K562 (cell line): ENCODE results near the gene CLIC1. TPM values are rescaled to one million over a fixed set of nuclear protein-coding genes. Genes with fewer than 3 reads are reported as not detected.

Experiments used
- ARID3B ChIP-seq: fragments of 250-450 bp; sonication (Bioruptor Pico); IDR thresholded peaks from 2 replicates; pipeline ENCODE4 v1.4.0; 2020; ENCODE audit warnings: borderline replicate concordance
- DIDO1 ChIP-seq: fragments of 450-650 bp; IDR thresholded peaks from 2 replicates; pipeline ENCODE4 v1.6.1; 2016; ENCODE audit warnings: low read depth, missing biosample characterization, missing genetic modification characterization
- FOXP1 ChIP-seq: sonication (generic); formaldehyde crosslinking; IDR thresholded peaks from 2 replicates; pipeline ENCODE4 v1.8.0; 2022; ENCODE audit warnings: mild to moderate bottlenecking, missing genetic modification reagents
- FOXP4 ChIP-seq: sonication (generic); formaldehyde crosslinking; IDR thresholded peaks from 2 replicates; pipeline ENCODE4 v1.8.0; 2022; ENCODE audit warnings: mild to moderate bottlenecking, missing genetic modification reagents, borderline replicate concordance
- FUS ChIP-seq: fragments of 200-400 bp; formaldehyde crosslinking; optimal IDR thresholded peaks from 2 replicates; pipeline ENCODE3; 2017; ENCODE audit warnings: low read depth, low read length
- MYNN ChIP-seq, 2 experiments: sonication (generic); formaldehyde crosslinking in 1 of 2; IDR thresholded peaks; 2 replicates each; pipeline versions ENCODE4 v1.5.0 to v1.6.1; 2016 to 2020; ENCODE audit warnings: antibody characterized with exemption in 1 of 2, missing genetic modification reagents in 1 of 2
- NFE2 ChIP-seq: IDR thresholded peaks from 2 replicates; pipeline ENCODE4 v1.6.1; 2014; ENCODE audit warnings: antibody characterized with exemption, low read depth
- NFXL1 ChIP-seq: fragments of 450-650 bp; formaldehyde crosslinking; IDR thresholded peaks from 2 replicates; pipeline ENCODE4 v1.4.0; 2021; ENCODE audit warnings: mild to moderate bottlenecking
- OTX1 ChIP-seq: fragments of 450-650 bp; formaldehyde crosslinking; IDR thresholded peaks from 2 replicates; pipeline ENCODE4 v1.4.0; 2022; ENCODE audit warnings: mild to moderate bottlenecking
- POLR2H ChIP-seq: IDR thresholded peaks from 2 replicates; pipeline ENCODE4 v1.6.1; 2016; ENCODE audit warnings: missing genetic modification characterization, low read depth, mild to moderate bottlenecking, control low read depth, missing compliant biosample characterization, moderate library complexity
- SAFB2 ChIP-seq: fragments of 200-400 bp; formaldehyde crosslinking; IDR thresholded peaks from 2 replicates; pipeline ENCODE4 v1.6.1; 2018; ENCODE audit warnings: borderline replicate concordance, low read length, low read depth, moderate library complexity; ENCODE audit not compliant: severe bottlenecking
- SMARCA4 ChIP-seq: fragments of 450-650 bp; IDR thresholded peaks from 2 replicates; pipeline ENCODE4 v1.6.1; 2016
- SMARCE1 ChIP-seq: fragments of 450-650 bp; IDR thresholded peaks from 2 replicates; pipeline ENCODE4 v1.7.1; 2016; ENCODE audit warnings: mild to moderate bottlenecking
- SUPT5H ChIP-seq: fragments of 450-650 bp; IDR thresholded peaks from 2 replicates; pipeline ENCODE4 v1.6.1; 2016
- TRIM24 ChIP-seq, 2 experiments: fragments of 450-650 bp; IDR thresholded peaks; 2 replicates each; pipeline ENCODE4 v1.6.1; 2016
- ZBTB33 ChIP-seq: sonication (generic); formaldehyde crosslinking; IDR thresholded peaks from 2 replicates; pipeline ENCODE4 v1.8.1; 2023; ENCODE audit warnings: mild to moderate bottlenecking, missing genetic modification reagents
- ZNF24 ChIP-seq: fragments of 450-650 bp; IDR thresholded peaks from 2 replicates; pipeline ENCODE4 v1.6.1; 2016
- ZNF583 ChIP-seq: fragments of 250-450 bp; sonication (Bioruptor Pico); IDR thresholded peaks from 2 replicates; pipeline ENCODE4 v1.4.0; 2020
- ZNF592 ChIP-seq: fragments of 450-650 bp; IDR thresholded peaks from 2 replicates; pipeline ENCODE4 v1.6.1; 2017; ENCODE audit warnings: antibody characterized with exemption, mild to moderate bottlenecking
- polyA plus RNA-seq, 8 experiments: library from polyadenylated mRNA; depleted of rRNA in 4 of 8; stranded (reverse) in 5 of 8; unstranded in 3 of 8; fragments of >200 nt; fragmentation: Nextera tagmentation in 2 of 8; fragmentation: Illumina TruSeq in 1 of 8; extraction: Ambion mirVana in 2 of 8; extraction: Trizol in 1 of 8; gene quantifications; 2 replicates each; pipeline versions ENCODE4 v1.2.1 to v1.2.3, GENCODE V29; 2011 to 2014; ENCODE audit warnings: inconsistent platforms in 1 of 8, missing spikeins in 1 of 8
- total RNA-seq, 7 experiments: library from RNA; depleted of rRNA in 6 of 7; stranded (reverse); fragments of >200 nt in 6 of 7; fragmentation: Illumina TruSeq in 2 of 7; extraction: Trizol in 2 of 7; gene quantifications; 2 replicates each; pipeline versions ENCODE4 v1.2.1 to v1.2.3, GENCODE V29; 2011 to 2021; ENCODE audit warnings: low replicate concordance in 1 of 7

Gene CLIC1
- total and polyA plus RNA-seq, 9 of the 15 experiments (the other 6 are each of a cell fraction or from before 2014, with no cell fraction given), result 1,267 to 2,419 (median 1,808) TPM

GRCh38 chr6:31686483-31686882 lies 49.8 kb downstream of the CLIC1 start (continued):
- TF ChIP-seq ARID3B (0 out of 2 replicates have a peak, but pooled peaks have one; percentile 15), POLR2H (tag) (no peak), NFXL1 (CRISPR knock-in tag) (0 out of 2 replicates have a peak, but pooled peaks have one; percentile 43), TRIM24 (IDR thresholded peaks at IDR 0.05) (0 out of 4 replicates have a peak, but pooled peaks of 1 of the 2 experiments have one; percentile 49), FOXP4 (no peak), SUPT5H (no peak), FOXP1 (CRISPR knock-in tag) (0 out of 2 replicates have a peak, but pooled peaks have one; percentile 24), ZNF583 (CRISPR knock-in tag) (no peak), SMARCE1 (peak; percentile 52; the same call in 1 of the 2 replicates), ZNF24 (0 out of 2 replicates have a peak, but pooled peaks have one; percentile 14), OTX1 (CRISPR knock-in tag) (0 out of 2 replicates have a peak, but pooled peaks have one; percentile 68), SAFB2 (no peak), MYNN (IDR thresholded peaks at IDR 0.05) (peak; percentile 51; the same call in 1 of the 2 replicates), MYNN (CRISPR knock-in tag; IDR thresholded peaks at IDR 0.05) (no peak), ZNF592 (peak; percentile 74; the same call in 1 of the 2 replicates), DIDO1 (no peak), ZBTB33 (CRISPR knock-in tag) (peak; percentile 62; the same call in 1 of the 2 replicates), FUS (no peak), SMARCA4 (peak; percentile 66), NFE2 (peak; percentile 40; the same call in 1 of the 2 replicates)
